DMS53 treated with DMSO at 0.1 percent for 48 hours (cell line): Measurements from ENCODE around the gene PRRT2.
"Not testable (repeated sequence)": the region's sequence is repeated elsewhere in the genome, so short reads cannot be mapped to it uniquely, and the experiment has no call there.

ENCODE experiments used
- DNase-seq: peaks from one replicate; lab custom pipeline; 2025; ENCODE audit not compliant: unreplicated experiment; lab: John Stamatoyannopoulos, UW

PRRT2 gene

DNA sequence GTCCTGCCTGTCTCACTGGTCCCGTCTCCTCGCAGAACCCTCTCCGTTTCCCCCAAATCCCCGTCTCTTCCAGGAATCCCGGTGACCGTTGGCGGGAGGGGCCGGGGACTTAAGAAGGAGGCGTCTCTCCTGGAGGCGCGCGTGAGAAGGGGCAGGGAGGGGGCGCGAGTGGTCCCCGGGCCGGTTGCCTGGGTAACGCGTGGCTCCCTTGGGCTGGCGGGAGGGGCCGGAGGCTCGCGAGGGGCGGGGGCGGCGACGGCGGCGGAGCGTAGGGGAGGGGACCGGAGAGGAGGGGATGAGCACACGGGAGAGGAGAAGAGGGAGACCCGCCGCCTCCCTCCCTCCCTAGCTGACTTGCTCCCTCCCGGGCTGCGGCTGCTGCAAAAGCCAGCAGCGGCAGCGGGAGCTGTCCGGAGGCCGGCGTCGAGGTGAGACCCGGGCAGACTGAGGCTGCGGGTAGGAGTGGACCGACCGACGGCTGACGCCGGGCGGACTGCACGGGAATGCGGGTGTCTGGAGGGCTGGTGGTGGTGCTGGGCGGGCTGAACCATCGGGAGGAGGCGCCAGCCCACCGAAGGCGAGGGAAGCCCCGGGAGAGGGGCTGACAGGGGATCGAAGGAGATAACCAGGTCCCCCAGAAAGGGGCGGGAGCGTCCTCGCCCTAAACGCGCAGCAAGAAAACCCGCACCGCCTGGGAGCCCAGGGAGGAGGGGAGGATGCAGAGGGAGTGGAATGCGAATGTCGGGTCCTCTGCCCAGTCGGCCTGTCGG, at the start of gene PRRT2:
TSS of gene PRRT2 (plus strand) at position 298 of the 770 bp plus-strand sequence. CDS start 862 bp downstream, outside the sequence.
- DNase-seq, result no peak

GRCh38 chr16:29763326-29763725, 48.7 kb upstream of the PRRT2 start:
- no peak for DNase-seq

DNA sequence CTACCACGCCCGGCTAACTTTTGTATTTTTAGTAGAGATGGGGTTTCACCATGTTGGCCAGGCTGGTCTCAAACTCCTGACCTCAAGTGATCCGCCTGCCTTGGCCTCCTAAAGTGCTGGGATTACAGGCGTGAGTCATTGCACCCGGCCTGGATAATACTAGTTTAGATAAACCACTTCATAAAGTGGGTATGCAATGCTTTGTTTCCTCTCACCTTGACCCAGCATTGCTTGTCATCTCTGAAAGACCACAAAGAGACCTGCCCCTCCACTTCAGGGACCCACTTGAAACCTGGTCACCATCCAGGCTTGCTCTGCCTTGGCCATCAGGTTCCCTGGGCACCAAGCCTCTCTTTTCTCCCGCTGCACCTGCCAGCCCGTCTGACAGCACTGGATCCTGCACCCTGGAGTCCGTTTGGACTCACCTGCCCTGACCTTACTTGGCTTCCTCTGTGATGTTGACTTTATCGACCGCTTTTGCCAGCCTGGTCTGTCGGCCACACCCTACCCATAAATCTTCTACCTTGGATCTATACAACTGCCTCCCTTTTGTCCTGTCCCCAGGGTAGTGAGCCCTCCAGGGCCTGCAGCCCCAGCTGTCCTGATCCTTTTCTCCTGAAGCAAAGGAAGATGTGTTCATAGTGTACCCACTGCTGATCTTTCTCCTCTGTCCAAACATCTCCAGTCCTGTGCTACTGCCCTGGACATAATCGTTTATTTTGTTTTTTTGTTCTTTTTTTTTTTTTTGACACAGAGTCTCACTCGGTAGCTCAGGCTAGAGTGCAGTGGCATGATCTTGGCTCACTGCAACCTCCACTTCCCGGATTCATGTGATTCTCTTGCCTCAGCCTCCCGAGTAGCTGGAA, 46.6 kb upstream of the PRRT2 start:
- peak; percentile 79 for DNase-seq

GRCh38 chr16:29766571-29766970, 45.4 kb upstream of the PRRT2 start:
- DNase-seq, result no peak

- no peak for DNase-seq
Measured at GRCh38 chr16:29767062-29767461, 44.9 kb upstream of the PRRT2 start.

- no peak for DNase-seq
Measured at GRCh38 chr16:29769507-29769906, 42.5 kb upstream of the PRRT2 start.

DNA sequence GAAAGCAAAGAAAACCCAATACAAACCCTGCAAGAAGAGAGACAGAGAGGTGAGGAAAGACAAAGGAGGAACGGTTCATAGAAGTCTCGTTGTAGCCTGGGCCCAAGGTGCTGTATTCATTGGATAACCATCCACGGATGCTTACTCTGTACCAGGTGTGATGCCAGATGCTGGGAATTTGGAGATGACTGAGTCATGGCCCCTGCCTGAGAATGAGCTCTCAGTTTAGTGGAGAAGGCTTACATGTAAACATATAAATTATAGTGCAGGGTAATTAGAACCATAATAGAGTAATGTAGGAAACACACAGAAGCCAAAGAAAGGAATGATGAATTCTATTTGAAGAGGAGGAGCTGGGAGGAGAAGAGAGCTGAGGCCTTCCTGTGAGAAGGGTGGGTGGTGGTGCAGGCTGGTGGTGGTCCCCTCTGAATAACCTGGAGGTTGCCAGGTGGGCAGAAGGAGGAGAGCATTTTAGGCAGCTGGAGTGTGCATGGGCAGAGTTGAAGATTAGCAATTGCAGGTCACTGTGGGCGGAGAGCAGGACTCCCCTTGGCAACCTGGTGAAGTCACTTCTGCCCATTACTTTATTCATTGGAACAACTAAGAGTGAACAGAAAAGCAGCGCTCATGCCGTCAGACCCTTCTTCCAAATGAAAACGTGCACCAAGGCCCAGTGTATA, 41.6 kb upstream of the PRRT2 start:
- no peak for DNase-seq

DNA sequence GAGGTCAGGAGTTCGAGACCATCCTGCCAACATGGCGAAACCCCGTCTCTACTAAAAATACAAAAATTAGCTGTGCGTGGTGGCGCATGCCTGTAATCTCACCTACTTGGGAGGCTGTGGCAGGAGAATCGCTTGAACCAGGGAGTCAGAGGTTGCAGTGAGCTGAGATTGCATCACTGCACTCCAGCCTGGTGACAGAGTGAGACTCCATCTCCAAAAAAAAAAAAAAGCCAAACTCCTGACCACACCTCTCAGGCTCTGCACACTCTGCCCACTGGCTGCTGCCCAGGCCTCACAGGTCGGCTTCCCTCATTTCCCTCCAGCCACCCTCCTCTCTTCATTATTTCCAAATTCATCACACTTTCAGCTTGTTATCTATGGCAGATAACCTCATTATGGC, 39.7 kb upstream of the PRRT2 start:
- not testable (repeated sequence) for DNase-seq

DNA sequence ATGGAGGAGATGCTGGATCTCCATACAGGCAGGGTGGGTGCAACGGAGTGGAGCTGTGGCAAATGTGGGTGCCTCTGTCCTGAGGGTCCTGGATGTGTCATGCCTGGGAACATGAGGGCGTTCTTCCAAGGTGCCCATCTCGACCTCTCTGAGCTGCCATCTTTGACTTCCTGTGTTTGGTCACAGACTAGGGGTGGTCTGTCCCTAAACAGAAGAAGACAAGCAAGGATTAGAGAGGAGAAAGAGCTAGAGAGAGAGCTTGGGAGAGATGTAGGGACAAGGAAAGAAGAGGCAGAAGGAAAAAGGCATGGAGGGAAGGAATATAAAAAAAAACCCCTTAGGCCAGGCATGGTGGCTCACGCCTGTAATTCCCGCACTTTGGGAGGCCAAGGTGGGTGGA, 37.3 kb upstream of the PRRT2 start:
- no peak for DNase-seq

GRCh38 chr16:29775742-29776408, 36.1 kb upstream of the PRRT2 start:
- no peak for DNase-seq

DNA sequence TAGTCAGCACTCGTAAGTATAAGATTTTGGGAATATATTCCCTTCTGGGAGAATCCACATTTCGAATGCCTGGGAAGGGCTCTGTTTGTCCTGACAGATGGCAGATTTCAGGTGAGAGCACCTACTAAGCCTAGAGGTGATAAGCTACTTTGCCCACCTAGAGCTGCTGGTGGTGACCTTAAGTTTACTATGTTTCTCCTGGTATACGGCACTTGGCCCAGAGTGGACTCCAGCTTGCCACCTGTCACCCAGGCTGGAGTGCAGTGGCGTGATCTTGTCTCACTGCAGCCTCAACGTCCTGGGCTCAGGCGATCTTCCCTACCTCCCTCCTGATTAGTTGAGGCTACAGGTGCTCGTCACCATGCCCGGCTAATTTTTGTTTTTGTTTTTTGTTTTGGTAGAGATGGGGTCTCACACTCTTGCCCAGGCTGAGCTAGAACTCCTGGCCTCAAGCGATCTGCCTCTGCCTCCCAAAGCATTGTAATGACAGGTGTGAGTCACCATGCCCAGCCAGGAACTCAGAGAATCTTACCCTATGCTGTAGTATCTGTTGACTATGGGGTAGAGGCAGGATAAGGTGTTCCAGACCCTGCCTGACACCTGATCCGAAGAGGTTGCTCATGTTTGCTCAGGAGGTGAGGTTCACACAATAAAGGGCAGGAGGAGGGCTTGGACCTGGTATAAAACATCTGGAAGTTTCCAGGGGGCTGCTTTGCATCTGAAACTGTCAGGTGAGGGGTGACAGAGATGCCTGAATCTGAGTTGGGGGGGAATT, 34.2 kb upstream of the PRRT2 start, which contains the start of gene ZG16:
TSS of gene ZG16 (plus strand) at position 681 of the 775 bp plus-strand sequence. CDS start 1,011 bp downstream, outside the sequence.
- no peak for DNase-seq

- no peak for DNase-seq
Measured at GRCh38 chr16:29779474-29779873, 32.5 kb upstream of the PRRT2 start.

DNA sequence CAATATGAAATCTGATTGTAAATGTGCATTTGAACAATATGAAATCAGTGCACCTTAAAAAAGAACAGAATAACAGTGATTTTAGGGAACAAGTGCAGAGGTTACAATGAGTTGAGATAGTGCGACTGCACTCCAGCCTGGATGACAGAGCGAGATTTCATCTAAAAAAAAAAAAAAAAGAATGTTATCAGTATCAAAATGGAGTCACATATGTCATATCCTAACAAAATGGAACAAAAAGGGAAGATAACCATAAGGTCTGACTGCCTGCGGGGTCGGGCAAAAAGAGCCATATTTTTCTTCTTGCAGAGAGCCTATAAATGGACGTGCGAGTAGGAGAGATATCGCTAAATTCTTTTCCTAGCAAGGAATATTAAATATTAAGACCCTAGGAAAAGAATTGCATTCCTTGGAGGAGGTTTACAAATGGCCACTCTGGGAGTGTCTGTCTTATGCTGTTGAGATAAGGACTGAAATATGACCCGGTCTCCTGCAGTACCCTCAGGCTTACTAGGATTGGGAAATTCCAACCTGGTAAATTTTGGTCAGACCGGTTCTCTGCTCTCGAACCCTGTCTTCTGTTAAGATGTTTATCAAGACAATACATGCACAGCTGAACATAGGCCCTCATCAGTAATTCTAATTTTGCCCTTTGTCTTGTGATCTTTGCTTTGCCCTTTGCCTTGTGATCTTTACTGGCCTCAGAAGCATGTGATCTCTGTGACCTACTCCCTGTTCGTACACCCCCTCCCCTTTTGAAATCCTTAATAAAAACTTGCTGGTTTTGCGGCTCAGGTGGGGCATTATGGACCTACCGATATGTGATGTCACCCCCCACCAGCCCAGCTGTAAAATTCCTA, 28.7 kb upstream of the PRRT2 start:
- not testable (repeated sequence) for DNase-seq

DNA sequence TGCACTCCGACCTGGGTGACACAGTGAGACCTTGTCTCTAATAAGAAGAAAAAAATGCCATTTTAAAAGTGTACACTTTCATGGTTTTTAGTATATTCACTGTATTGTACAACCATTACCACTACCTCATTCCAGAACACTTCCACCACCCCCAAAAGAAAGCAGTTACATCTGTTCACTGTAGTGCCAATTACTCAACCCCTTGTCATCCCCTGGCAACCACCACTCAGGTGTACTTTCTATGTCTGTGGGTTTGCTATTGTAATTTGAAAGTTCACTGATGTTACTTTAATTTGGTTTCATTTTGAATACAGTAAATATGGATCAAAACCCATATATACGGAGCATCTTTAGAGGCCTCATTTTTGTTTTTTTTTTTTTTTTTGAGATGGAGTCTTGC, 27.8 kb upstream of the PRRT2 start:
- no peak for DNase-seq

- no peak for DNase-seq
Measured at GRCh38 chr16:29784901-29785500, 27.0 kb upstream of the PRRT2 start.

DNA sequence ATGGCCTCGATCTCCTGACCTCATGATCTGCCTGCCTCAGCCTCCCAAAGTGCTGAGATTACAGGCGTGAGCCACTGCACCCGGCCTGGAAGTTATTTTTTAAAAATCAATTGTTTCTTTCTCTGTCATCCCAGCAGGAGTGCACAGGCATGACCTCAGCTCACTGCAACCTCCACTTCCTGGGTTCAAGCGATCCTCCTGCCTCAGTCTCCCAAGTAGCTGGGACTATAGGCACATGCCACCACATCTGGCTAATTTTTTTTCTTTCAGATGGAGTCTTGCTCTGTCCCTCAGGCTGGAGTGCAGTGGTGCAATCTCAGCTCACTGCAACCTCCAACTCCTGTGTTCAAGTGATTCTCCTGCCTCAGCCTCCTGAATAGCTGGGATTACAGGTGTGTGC, 24.8 kb upstream of the PRRT2 start:
- not testable (repeated sequence) for DNase-seq

DNA sequence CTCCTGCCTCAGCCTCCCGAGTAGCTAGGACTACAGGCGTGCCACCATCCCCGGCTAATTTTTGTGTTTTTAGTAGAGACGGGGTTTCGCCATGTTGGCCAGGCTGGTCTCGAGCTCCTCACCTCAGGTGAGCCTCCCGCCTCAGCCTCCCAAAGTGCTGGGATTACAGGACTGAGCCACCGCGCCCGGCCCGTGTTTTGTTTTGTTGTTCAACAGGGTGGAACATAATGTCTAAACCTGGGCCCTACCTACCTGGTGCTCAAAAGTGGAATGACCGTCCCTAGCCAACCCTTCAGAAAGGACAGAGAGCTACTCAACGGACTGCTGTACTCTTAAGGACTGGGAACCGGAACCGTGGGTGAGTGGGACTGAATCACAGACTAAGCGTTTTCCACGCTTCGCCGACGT, 22.2 kb upstream of the PRRT2 start:
- DNase-seq, result no peak

GRCh38 chr16:29790183-29790948, 21.6 kb upstream of the PRRT2 start, which contains the start of gene KIF22:
TSS of gene KIF22 (plus strand) at chr16:29790751. CDS start at chr16:29790760, 9 bp downstream.
- peak; percentile 90 for DNase-seq
